GM12875 (cell line): ENCODE results near the gene USP7.

Source experiments
- H3K4me3 ChIP-seq: one replicate; pipeline ENCODE4 v1.5.1; 2011; ENCODE audit warnings: low read depth, low read length, control low read depth
- TF ChIP-seq, protein P1 (sequence below): IDR thresholded peaks from 2 replicates; pipeline ENCODE4 v1.5.1; 2011; ENCODE audit warnings: low read depth, mild to moderate bottlenecking, control low read depth, inconsistent platforms, low read length, moderate library complexity, borderline replicate concordance; ENCODE audit not compliant: insufficient read depth

USP7 gene

DNA sequence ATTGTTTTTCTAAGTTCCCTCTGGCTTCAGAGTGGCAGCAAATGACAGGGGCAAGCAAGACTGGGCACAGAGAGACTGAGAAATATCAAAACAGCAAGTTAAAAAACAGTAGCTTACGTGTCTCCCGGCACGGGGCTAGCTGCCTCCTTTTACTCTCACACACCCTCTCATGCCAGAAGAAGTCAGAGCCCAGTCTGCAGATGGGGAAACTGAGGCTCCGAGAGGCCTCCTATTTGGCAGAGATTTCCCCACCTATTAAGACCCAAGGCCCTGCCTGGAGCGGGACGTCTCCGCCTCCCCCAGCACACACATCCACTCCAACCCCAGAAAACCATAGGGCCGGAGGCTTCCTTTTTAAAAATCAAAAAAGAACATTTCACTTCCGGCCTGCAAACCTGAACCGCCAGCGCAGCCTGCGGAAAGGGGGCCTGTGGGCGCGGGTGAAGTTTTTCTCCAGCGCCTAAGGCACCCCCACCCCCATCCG, 95.7 kb downstream of the USP7 start:
- TF ChIP-seq, protein P1, sequence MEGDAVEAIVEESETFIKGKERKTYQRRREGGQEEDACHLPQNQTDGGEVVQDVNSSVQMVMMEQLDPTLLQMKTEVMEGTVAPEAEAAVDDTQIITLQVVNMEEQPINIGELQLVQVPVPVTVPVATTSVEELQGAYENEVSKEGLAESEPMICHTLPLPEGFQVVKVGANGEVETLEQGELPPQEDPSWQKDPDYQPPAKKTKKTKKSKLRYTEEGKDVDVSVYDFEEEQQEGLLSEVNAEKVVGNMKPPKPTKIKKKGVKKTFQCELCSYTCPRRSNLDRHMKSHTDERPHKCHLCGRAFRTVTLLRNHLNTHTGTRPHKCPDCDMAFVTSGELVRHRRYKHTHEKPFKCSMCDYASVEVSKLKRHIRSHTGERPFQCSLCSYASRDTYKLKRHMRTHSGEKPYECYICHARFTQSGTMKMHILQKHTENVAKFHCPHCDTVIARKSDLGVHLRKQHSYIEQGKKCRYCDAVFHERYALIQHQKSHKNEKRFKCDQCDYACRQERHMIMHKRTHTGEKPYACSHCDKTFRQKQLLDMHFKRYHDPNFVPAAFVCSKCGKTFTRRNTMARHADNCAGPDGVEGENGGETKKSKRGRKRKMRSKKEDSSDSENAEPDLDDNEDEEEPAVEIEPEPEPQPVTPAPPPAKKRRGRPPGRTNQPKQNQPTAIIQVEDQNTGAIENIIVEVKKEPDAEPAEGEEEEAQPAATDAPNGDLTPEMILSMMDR = no peak
- peak overlapping the region; percentile 57 for H3K4me3 ChIP-seq

DNA sequence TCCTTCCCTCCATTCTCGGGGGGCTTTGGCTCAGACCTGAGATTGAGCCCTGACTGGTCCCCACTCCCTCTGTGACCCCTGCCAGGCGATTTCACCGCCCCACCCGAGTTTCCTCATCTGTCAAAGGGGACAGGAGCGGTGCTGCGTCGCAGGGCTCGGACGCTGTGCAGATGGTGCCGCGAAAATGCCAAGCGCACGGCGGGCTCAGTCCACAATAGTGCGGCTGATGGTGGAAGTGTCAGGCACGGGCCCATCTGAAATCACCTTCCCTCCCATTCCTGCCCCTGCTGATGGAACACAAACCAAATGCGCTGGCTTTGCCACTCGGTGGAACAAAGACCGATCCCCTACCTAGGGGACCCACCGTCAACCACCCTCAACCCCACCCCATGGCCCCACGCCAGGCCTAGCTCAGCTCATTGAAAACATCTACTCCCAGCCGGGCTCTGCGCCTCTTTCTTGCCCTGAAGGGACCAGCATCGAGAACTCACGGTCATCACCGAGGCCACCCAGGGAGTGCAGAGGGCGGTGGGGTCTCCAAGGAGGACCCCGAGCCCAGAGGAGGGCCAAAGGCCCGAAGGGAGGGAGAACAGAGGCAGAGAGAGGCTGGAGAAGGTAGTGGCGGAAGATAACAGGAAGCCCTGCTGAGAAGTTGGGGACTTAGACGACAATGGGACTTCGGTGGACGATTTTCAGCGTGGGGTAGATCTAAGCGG, 96.3 kb downstream of the USP7 start:
- peak overlapping the region; percentile 57 for H3K4me3 ChIP-seq
- TF ChIP-seq, protein P1 = no peak

DNA sequence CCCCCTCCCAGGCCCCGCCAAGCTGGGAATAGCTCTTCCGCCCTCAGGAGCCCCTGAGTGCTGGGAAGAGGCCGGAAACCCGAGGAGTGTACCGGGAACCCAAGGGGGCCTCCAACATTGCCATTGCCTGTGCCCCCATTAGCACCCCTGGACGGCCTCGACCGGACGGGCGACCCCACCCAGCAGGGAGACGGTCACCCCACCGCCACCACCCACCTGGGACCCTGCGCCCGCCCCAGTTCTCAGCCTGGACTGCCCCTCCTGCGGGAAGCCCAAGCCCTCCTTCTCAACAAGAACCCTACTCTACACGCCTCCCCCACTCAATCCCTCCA, 96.9 kb downstream of the USP7 start:
- TF ChIP-seq, protein P1 = no peak
- H3K4me3 ChIP-seq = peak overlapping the region; percentile 57

DNA sequence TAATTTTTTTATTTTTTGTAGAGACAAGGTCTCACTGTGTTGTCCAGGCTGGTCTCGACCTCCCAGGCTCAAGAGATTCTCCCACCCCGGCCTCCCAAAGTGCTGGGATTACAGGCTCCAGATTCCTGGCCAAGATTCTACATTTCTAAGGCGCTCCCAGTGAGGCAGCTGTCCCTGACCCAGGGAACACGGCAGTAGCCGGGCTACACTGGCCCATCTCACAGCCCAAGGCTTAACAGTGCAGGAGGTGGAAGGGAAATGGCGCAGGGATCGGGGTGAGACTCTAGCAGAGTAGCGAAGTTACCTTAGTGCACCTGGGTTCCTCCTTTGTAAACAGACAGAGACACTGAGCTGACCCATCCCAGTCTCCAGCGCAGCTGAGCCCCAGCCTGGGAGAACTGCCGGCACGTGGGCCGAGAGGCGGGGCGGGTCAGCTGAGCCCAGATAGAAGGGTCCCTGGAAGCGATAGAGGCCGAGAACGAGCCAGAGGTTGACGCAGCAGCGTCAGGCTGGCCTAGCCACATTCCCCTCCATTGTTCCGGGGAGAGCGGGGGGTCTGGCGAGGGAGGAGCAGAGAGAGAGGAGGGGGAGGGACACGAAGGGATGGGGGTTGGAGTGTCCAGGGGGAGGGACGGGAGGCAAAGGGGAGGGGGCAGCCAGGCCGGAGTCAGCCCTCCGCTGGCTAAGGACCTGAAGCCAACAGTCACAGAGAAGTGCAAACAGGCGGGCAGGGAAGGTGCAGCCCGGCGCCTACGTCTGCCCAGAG, 97.4 kb downstream of the USP7 start:
- TF ChIP-seq, protein P1 = no peak
- H3K4me3 ChIP-seq = peak overlapping the region; percentile 57

DNA sequence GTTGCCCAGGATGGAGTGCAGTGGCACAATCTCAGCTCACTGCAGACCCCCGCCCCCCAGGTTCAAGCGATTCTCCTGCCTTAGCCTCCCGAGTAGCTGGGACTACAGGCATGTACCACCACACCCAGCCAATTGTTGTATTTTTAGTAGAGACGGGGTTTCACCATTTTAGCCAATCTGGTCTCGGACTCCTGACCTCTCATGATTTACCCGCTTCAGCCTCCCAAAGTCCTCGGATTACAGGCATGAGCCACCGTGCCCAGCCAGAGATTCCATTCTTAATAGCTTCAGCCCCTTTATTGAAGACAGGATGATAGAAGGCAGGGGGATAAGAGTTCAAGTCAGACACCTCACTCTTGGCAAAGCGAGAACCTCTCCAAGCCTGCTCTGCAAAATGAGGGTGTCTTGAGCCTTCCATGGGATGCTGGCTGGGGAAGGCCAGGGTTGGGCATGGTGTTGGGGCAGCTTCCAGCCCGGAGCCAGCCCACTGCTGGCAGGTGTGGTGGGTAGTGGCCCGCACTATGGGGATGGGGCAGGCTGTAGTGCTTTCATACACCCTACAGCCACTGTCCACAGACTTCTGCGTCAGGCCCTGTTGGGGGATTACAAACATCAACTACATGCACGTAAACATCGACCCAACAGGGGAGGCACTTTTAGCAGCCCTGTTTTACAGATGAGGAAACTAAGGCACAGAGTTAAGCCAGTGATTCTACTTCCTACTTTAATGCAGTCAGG, 98.4 kb downstream of the USP7 start:
- no peak overlapping the region for H3K4me3 ChIP-seq
- TF ChIP-seq, protein P1 = no peak

DNA sequence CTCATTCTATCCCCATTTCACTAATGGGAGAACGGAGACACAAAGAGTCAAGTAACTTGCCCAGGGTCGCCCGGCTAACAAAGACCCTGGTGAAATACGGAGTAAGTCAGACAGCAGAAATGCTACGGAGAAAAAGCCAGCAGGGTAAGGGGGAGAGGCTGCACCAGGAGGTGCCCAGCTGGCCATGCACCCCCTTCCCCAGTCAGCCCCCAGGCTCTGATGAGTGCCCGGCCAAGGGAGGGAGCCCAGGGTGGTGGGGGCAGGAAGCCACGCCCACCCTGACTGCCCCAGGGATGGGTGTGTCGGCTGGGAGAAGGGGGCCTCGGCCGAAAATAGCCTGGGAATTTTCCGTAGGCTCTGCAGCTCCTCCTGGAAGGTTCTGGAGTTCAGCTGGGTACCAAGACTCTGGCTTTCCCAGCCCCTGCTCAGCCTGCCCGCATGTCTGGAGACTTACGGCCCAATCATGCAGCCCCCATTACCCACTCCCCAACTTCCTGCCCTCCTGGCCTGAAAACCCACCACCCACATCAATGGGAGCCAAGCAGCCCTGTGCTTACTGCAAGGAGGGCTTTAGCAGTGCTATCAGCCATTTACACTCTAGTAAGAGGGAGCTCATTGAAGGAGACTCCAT, 99.1 kb downstream of the USP7 start:
- no peak overlapping the region for H3K4me3 ChIP-seq
- TF ChIP-seq, protein P1 = no peak
